Stimulated activated effector memory CD8-positive, alpha-beta T cell treated with anti-CD3 and anti-CD28 coated beads, Interleukin-12 subunit alpha, Interleukin-12 subunit beta, amount 100 ng/mL, for 72 hours (primary cell): ENCODE data around the gene CACNA2D4.

Experiments
- ATAC-seq: fragments of 150-1000 bp; cut with Tn5 transposase; 2 replicates; pipeline ENCODE4 v1.10.0; 2021
- DNase-seq, 2 donors: peaks; one replicate each; pipeline ENCODE4 v3.0.0; 2021 to 2022; ENCODE audit warnings: low spot score in 2 of 2
- H3K27ac Mint-ChIP-seq: one replicate; pipeline ENCODE4 v1.8.0; 2022; ENCODE audit warnings: mild to moderate bottlenecking, mixed read lengths
- H3K36me3 Mint-ChIP-seq: one replicate; pipeline ENCODE4 v1.8.0; 2022; ENCODE audit warnings: mild to moderate bottlenecking, mixed read lengths
- H3K4me1 Mint-ChIP-seq: one replicate; pipeline ENCODE4 v1.8.0; 2022; ENCODE audit warnings: mixed read lengths
- H3K4me3 Mint-ChIP-seq: one replicate; pipeline ENCODE4 v1.8.0; 2022; ENCODE audit warnings: mild to moderate bottlenecking, mixed read lengths
- H3K9me3 Mint-ChIP-seq: one replicate; pipeline ENCODE4 v1.8.0; 2022; ENCODE audit warnings: mixed read lengths

Gene CACNA2D4

DNA sequence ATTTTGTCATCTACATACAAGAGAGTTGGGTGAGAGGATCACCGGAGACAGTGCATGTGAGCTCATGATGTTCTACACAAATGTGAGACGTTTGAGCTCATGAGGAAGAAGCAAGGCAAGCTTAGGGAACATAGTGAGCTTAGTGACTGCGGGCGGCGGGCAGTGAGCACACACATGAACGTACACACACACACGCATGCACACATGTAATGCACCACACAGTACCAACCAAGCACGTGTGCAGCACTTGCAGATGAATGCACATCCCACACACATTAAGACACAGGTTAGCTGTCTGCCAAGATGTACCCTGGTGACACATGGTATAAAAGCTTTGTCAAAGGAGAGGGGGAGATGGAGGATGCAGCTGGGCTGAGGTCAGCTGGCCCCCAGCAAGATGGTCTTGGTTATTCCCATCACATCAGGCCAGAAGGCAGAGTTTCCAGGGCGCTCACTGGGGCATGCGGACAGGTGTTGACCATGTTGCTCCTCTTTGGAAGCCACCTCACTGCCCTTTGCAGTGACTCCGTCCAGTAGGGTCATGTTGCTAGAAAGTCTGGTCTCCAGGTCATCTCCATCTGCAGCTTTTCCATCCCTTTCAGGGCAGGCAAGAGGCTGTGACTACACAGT, 8.7 kb upstream of the CACNA2D4 start:
- Mint-ChIP-seq H3K36me3 (peaks cover 6% of the 10 kb centered on the region), H3K4me3 (no peak overlapping the region), H3K4me1 (peaks cover 23% of the 10 kb centered on the region), H3K27ac (no peak overlapping the region), H3K9me3 (no peaks in the 10 kb centered on the region)
- ATAC-seq (no peak), DNase-seq (no peak)

GRCh38 chr12:1926251-1926657, 7.8 kb upstream of the CACNA2D4 start:
- H3K4me3 Mint-ChIP-seq = no peak overlapping the region
- no peaks in the 10 kb centered on the region for H3K9me3 Mint-ChIP-seq
- H3K36me3 Mint-ChIP-seq = peaks cover 6% of the 10 kb centered on the region
- ATAC-seq = no peak
- no peak for DNase-seq
- H3K27ac Mint-ChIP-seq = no peak overlapping the region
- peaks cover 17% of the 10 kb centered on the region for H3K4me1 Mint-ChIP-seq

GRCh38 chr12:1925684-1926006, 7.2 kb upstream of the CACNA2D4 start:
- H3K36me3 Mint-ChIP-seq = peaks cover 6% of the 10 kb centered on the region
- H3K9me3 Mint-ChIP-seq = no peaks in the 10 kb centered on the region
- peaks cover 17% of the 10 kb centered on the region for H3K4me1 Mint-ChIP-seq
- no peak overlapping the region for H3K4me3 Mint-ChIP-seq
- no peak for DNase-seq
- no peak for ATAC-seq
- no peak overlapping the region for H3K27ac Mint-ChIP-seq

- H3K4me3 Mint-ChIP-seq = no peak overlapping the region
- DNase-seq (no peak), ATAC-seq (no peak)
- no peaks in the 10 kb centered on the region for H3K9me3 Mint-ChIP-seq
- H3K36me3 Mint-ChIP-seq = peaks cover 3% of the 10 kb centered on the region
- H3K27ac Mint-ChIP-seq = no peak overlapping the region
- peaks cover 14% of the 10 kb centered on the region for H3K4me1 Mint-ChIP-seq
These were observed 6.7 kb upstream of the CACNA2D4 start for GRCh38 chr12:1924996-1925683.

GRCh38 chr12:1922985-1923384, 4.5 kb upstream of the CACNA2D4 start:
- no peaks in the 10 kb centered on the region for H3K9me3 Mint-ChIP-seq
- no peak overlapping the region for H3K27ac Mint-ChIP-seq
- no peak for ATAC-seq
- H3K4me3 Mint-ChIP-seq = no peak overlapping the region
- no peaks in the 10 kb centered on the region for H3K36me3 Mint-ChIP-seq
- peak in 1 of 2 donors; percentile 33 for DNase-seq
- peaks cover 11% of the 10 kb centered on the region for H3K4me1 Mint-ChIP-seq

- H3K4me3 Mint-ChIP-seq = no peak overlapping the region
- peaks cover 11% of the 10 kb centered on the region for H3K4me1 Mint-ChIP-seq
- ATAC-seq (no peak), DNase-seq (peak in 1 of 2 donors; percentile 30)
- H3K27ac Mint-ChIP-seq = no peak overlapping the region
- H3K36me3 Mint-ChIP-seq = no peaks in the 10 kb centered on the region
- no peaks in the 10 kb centered on the region for H3K9me3 Mint-ChIP-seq
These were observed 3.7 kb upstream of the CACNA2D4 start for GRCh38 chr12:1922075-1922709.

DNA sequence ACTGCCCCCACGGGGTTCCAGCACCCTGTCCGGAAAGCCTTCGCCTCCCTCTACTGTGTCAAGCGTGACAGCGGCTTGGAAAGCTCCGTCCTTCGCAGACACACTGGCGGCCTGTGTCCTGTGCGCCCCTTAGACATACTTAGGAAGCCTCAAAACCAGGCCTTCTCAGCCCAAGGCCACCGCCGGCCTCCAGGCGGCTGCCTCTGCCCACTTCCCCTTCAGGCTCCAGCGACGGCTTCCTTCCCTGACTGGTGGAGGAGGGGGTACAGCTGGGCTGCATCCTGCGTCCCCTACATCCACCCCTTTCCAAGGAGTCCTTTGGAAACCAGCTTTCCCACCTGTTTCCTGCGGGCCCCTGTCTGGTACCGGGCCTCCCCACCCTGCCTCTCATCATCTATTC, 2.5 kb upstream of the CACNA2D4 start:
- H3K4me1 Mint-ChIP-seq = peaks cover 20% of the 10 kb centered on the region
- ATAC-seq (no peak), DNase-seq (peak in 1 of 2 donors; percentile 41)
- H3K4me3 Mint-ChIP-seq = no peak overlapping the region
- no peak overlapping the region for H3K27ac Mint-ChIP-seq
- H3K9me3 Mint-ChIP-seq = no peaks in the 10 kb centered on the region
- no peaks in the 10 kb centered on the region for H3K36me3 Mint-ChIP-seq

GRCh38 chr12:1920436-1920835, 2.0 kb upstream of the CACNA2D4 start:
- Mint-ChIP-seq H3K4me3 (no peak overlapping the region), H3K27ac (no peak overlapping the region), H3K36me3 (no peaks in the 10 kb centered on the region), H3K4me1 (peaks cover 26% of the 10 kb centered on the region), H3K9me3 (no peaks in the 10 kb centered on the region)
- ATAC-seq = no peak
- peak in 1 of 2 donors; percentile 26 for DNase-seq

DNA sequence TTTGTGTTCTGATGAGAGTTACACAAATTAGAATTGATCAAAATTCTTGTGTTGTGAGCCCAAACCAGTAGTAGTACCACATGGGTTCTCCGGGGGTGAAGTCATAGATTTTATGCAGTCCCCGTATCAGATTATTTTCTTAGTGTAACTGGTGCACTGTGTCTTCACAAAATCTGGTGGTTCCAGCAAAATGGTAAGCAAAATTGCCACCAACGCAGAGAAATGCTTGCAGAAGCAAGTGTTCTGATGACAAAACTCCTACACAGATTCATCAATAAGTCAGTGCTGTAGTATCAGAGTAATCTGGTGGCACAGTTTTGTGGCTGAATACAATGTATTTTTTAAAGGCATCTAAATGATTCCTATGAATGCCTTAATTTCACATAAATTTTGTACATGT, 1.3 kb upstream of the CACNA2D4 start:
- peaks cover 26% of the 10 kb centered on the region for H3K4me1 Mint-ChIP-seq
- H3K27ac Mint-ChIP-seq = no peak overlapping the region

GRCh38 chr12:1919284-1919683, 832 bp upstream of the CACNA2D4 start:
- Mint-ChIP-seq H3K4me1 (peaks cover 23% of the 10 kb centered on the region), H3K36me3 (no peaks in the 10 kb centered on the region), H3K27ac (no peak overlapping the region), H3K4me3 (no peak overlapping the region), H3K9me3 (no peaks in the 10 kb centered on the region)
- DNase-seq (no peak), ATAC-seq (no peak)

More for the DNA sequence above, 1.3 kb upstream of the CACNA2D4 start:
- Mint-ChIP-seq H3K36me3 (no peaks in the 10 kb centered on the region), H3K9me3 (no peaks in the 10 kb centered on the region), H3K4me3 (no peak overlapping the region)
- DNase-seq (peak in 1 of 2 donors; percentile 12), ATAC-seq (no peak)

- ATAC-seq = no peak
- H3K4me1 Mint-ChIP-seq = peaks cover 23% of the 10 kb centered on the region
- H3K27ac Mint-ChIP-seq = no peak overlapping the region
- peak; percentile 1 to 38 for DNase-seq
- H3K9me3 Mint-ChIP-seq = no peaks in the 10 kb centered on the region
- no peak overlapping the region for H3K4me3 Mint-ChIP-seq
- no peaks in the 10 kb centered on the region for H3K36me3 Mint-ChIP-seq
These were observed 408 bp upstream of the CACNA2D4 start for GRCh38 chr12:1918884-1919236.

- Mint-ChIP-seq H3K9me3 (no peaks in the 10 kb centered on the region), H3K4me3 (no peak overlapping the region), H3K4me1 (peaks cover 23% of the 10 kb centered on the region), H3K36me3 (no peaks in the 10 kb centered on the region), H3K27ac (no peak overlapping the region)
- peak in 1 of 2 donors; percentile 28 for DNase-seq
- ATAC-seq = no peak
These were observed 1.0 kb downstream of the CACNA2D4 start for GRCh38 chr12:1917172-1918070.

DNA sequence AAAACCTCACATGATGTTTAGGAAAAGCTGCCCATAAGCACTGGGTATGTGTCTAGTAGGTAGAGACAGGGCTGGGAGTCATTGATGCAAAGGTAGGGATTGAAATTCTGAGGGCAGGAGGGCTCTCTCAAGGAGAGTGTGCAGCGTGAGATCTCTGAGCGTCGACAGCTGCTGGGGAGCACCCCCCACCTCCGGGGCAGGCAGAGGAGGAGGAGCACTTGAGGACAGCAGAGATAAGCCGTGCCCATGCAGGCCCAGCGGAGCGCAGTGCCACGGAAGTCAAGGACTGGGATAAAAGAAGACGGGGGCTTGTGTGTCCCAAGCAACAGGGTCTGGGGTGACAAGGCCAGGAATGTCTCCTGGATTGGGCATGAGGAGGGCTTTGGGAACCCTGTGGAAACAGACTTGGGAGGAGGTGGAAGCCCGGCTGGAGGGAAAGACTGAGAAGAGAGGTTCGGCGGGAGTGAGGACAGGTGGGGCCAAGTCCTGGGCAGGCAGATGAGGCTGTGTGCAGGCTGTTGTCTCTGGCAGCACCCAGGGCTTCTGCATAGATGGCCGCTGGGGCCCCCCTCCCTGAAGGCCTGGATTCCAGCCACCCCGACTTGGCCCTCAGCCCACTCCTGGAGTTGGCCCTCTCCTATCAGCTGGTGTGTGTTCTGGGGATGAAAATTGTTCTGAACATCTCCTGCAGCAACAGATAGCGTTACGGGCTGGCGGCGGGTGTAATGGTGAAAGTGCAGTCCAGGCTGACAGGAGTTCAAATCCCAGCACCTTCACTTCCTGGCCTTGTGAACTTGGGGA, 1.9 kb downstream of the CACNA2D4 start:
- ATAC-seq (no peak), DNase-seq (peak in 1 of 2 donors; percentile 41)
- Mint-ChIP-seq H3K4me3 (no peak overlapping the region), H3K36me3 (no peaks in the 10 kb centered on the region), H3K9me3 (no peaks in the 10 kb centered on the region), H3K4me1 (peaks cover 23% of the 10 kb centered on the region), H3K27ac (peak overlapping the region; percentile 85)

GRCh38 chr12:1915082-1915968, 3.1 kb downstream of the CACNA2D4 start:
- H3K9me3 Mint-ChIP-seq = no peaks in the 10 kb centered on the region
- peaks cover 23% of the 10 kb centered on the region for H3K4me1 Mint-ChIP-seq
- ATAC-seq = peak; percentile 87
- H3K36me3 Mint-ChIP-seq = no peaks in the 10 kb centered on the region
- peak overlapping the region; percentile 85 for H3K27ac Mint-ChIP-seq
- H3K4me3 Mint-ChIP-seq = peak overlapping the region; percentile 34
- peak; percentile 2 to 54 for DNase-seq
